OCI-LY7 (cell line): ENCODE data around the gene ISM1. TPM values are rescaled to one million over a fixed set of nuclear protein-coding genes. Genes with fewer than 3 reads are reported as not detected.

Experiments used
- total RNA-seq, 2 experiments: library from RNA; depleted of rRNA in 1 of 2; stranded (reverse); fragments of >200 nt in 1 of 2; shearing (Covaris generic) in 1 of 2; gene quantifications; 2 replicates each; pipeline ENCODE4 v1.2.3, GENCODE V29; 2014 to 2022

ISM1 gene
- total RNA-seq, 2 experiments from 2014 or later, result not detected

Other genes with a start within 250 kb of the ISM1 start
- not detected in 2 replicates for gene SPTLC3, start 212.3 kb upstream of the ISM1 start, total RNA-seq (2014; rRNA removed; shearing (Covaris generic))
- not detected in 2 replicates for gene SPTLC3, start 212.3 kb upstream of the ISM1 start, total RNA-seq (2022)